Measurements from ENCODE around the gene NFE2L2. TPM values are rescaled to one million over a fixed set of nuclear protein-coding genes. Genes with fewer than 3 reads are reported as not detected.

The NFE2L2 gene
- total and polyA plus RNA-seq, 9 of the 15 experiments (the other 6 are each of a cell fraction or from before 2014, with no cell fraction given), result 29.3 to 120 (median 59.3) TPM

DNA sequence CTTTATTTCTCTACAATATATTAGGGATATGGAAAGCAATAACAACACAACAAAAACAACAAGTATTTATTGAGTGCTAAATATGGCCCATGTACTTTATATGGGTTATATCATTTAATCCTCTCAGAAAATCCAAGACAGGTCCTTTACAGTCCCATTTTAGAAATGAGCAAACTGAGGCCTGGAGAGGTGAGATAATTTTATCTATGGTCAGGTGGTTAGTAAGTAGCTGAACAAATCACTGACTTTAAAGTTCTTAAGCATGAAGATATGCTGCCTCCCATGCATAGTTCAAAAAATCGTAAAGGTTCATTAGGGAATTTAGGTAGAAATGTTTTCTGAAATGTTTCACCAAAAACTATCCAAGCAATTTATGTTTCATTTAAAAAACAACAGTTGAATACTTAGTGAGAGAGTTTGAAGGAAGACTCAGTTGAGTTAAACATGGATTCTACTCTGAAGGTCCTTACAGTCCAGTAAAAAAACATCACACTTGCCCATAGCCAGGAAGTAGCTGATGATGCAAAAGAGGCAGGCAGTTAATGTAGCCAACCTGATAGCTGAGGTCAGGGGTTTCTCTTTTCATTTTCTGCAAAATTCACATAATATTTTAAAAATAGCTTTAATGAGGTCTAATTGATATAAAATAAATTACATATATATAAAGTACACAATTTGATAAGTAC lies 7.6 kb upstream of the NFE2L2 start (continued):
- TF ChIP-seq, protein P1, sequence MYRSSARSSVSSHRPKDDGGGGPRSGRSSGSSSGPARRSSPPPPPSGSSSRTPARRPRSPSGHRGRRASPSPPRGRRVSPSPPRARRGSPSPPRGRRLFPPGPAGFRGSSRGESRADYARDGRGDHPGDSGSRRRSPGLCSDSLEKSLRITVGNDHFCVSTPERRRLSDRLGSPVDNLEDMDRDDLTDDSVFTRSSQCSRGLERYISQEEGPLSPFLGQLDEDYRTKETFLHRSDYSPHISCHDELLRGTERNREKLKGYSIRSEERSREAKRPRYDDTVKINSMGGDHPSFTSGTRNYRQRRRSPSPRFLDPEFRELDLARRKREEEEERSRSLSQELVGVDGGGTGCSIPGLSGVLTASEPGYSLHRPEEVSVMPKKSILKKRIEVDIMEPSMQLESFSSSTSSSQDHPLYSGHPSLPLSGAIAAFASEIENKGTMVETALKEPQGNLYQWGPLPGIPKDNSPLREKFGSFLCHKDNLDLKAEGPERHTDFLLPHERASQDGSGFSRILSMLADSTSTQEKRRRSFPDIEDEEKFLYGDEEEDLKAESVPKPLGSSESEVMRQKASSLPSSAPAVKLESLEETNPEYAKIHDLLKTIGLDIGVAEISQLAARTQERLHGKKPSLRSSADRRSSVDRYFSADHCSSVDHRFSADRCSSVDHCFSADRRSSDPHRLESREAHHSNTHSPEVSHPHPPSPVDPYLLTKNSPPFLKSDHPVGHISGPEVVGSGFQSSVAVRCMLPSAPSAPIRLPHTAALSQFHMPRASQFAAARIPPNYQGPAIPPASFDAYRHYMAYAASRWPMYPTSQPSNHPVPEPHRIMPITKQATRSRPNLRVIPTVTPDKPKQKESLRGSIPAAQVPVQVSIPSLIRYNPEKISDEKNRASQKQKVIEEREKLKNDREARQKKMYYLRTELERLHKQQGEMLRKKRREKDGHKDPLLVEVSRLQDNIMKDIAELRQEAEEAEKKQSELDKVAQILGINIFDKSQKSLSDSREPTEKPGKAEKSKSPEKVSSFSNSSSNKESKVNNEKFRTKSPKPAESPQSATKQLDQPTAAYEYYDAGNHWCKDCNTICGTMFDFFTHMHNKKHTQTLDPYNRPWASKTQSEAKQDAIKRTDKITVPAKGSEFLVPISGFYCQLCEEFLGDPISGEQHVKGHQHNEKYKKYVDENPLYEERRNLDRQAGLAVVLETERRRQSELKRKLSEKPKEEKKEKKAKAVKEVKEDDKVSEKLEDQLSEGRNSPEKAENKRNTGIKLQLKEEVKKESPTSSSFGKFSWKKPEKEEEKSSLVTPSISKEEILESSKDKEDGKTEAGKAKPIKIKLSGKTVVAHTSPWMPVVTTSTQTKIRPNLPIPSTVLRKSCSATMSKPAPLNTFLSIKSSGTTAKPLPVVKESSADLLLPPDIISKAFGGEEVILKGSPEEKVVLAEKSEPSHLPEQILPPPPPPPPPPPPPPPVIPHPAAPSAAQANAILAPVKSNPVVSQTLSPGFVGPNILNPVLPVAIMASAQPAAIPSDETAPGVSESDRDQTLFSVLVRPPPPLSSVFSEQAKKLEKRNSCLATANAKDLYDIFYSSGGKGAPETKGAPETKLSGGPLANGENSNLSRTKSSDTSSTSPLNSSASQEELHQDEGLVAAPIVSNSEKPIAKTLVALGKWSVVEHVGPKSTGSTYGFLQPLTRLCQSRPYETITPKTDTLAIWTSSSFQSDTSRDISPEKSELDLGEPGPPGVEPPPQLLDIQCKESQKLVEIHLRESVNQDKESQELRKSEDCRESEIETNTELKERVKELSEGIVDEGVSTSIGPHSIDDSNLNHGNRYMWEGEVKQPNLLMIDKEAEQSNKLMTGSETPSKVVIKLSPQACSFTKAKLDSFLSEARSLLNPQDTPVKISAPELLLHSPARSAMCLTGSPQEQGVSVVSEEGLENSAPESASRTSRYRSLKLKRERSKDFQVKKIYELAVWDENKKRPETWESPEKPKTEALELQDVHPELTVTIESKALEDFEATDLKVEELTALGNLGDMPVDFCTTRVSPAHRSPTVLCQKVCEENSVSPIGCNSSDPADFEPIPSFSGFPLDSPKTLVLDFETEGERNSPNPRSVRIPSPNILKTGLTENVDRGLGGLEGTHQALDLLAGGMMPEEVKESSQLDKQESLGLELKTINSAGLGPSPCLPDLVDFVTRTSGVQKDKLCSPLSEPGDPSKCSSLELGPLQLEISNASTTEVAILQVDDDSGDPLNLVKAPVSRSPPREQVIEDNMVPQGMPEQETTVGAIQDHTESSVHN (IDR thresholded peaks at IDR 0.05; ENCODE audit: borderline replicate concordance in 1 of 2, low read depth in 1 of 2), result no peak
- TF ChIP-seq CHD4 (IDR thresholded peaks at IDR 0.05; ENCODE audit: insufficient read depth, insufficient replicate concordance, low read depth, low read length, poor library complexity, severe bottlenecking) (no peak), PCBP1 (IDR thresholded peaks at IDR 0.05; ENCODE audit: low read depth, low read length, poor library complexity, severe bottlenecking) (no peak), EP400 (IDR thresholded peaks at IDR 0.05) (0 out of 2 replicates have a peak, but pooled peaks have one; percentile 14), ZC3H4 (CRISPR knock-in tag; IDR thresholded peaks at IDR 0.05; ENCODE audit: borderline replicate concordance) (no peak), SETDB1 (IDR thresholded peaks at IDR 0.05; ENCODE audit: low read length) (no peak), SOX6 (IDR thresholded peaks at IDR 0.05) (0 out of 2 replicates have a peak, but pooled peaks have one; percentile 13), MCM7 (IDR thresholded peaks at IDR 0.05) (no peak)
- TF ChIP-seq, protein P2, sequence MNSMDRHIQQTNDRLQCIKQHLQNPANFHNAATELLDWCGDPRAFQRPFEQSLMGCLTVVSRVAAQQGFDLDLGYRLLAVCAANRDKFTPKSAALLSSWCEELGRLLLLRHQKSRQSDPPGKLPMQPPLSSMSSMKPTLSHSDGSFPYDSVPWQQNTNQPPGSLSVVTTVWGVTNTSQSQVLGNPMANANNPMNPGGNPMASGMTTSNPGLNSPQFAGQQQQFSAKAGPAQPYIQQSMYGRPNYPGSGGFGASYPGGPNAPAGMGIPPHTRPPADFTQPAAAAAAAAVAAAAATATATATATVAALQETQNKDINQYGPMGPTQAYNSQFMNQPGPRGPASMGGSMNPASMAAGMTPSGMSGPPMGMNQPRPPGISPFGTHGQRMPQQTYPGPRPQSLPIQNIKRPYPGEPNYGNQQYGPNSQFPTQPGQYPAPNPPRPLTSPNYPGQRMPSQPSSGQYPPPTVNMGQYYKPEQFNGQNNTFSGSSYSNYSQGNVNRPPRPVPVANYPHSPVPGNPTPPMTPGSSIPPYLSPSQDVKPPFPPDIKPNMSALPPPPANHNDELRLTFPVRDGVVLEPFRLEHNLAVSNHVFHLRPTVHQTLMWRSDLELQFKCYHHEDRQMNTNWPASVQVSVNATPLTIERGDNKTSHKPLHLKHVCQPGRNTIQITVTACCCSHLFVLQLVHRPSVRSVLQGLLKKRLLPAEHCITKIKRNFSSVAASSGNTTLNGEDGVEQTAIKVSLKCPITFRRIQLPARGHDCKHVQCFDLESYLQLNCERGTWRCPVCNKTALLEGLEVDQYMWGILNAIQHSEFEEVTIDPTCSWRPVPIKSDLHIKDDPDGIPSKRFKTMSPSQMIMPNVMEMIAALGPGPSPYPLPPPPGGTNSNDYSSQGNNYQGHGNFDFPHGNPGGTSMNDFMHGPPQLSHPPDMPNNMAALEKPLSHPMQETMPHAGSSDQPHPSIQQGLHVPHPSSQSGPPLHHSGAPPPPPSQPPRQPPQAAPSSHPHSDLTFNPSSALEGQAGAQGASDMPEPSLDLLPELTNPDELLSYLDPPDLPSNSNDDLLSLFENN (IDR thresholded peaks at IDR 0.05; ENCODE audit: low read depth in 2 of 2, low read length in 2 of 2), result no peak
- TF ChIP-seq, protein P3, sequence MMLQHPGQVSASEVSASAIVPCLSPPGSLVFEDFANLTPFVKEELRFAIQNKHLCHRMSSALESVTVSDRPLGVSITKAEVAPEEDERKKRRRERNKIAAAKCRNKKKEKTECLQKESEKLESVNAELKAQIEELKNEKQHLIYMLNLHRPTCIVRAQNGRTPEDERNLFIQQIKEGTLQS (IDR thresholded peaks at IDR 0.05), result peak; percentile 49
- TF ChIP-seq, protein P3 (CRISPR knock-in tag; conservative IDR thresholded peaks at IDR 0.05), result no peak
- TF ChIP-seq, protein P4, sequence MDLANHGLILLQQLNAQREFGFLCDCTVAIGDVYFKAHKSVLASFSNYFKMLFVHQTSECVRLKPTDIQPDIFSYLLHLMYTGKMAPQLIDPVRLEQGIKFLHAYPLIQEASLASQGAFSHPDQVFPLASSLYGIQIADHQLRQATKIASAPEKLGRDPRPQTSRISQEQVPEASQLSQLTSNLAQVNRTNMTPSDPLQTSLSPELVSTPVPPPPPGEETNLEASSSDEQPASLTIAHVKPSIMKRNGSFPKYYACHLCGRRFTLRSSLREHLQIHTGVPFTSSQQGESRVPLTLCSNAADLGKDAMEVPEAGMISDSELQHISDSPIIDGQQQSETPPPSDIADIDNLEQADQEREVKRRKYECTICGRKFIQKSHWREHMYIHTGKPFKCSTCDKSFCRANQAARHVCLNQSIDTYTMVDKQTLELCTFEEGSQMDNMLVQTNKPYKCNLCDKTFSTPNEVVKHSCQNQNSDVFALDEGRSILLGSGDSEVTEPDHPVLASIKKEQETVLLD (IDR thresholded peaks at IDR 0.05), result no peak

All from K562 (cell line).